PC-3 (cell line): ENCODE data around the gene PTRHD1. TPM values are rescaled to one million over a fixed set of nuclear protein-coding genes. Genes with fewer than 3 reads are reported as not detected.
A peak's percentile ranks its signal among the peaks of the same experiment; 100 is the strongest.

Experiments used
- ATAC-seq: fragments of 200-7000 bp; cut with Tn5 transposase; 2 replicates; pipeline ENCODE4 v1.9.1; 2020; ENCODE audit warnings: mild to moderate bottlenecking, moderate library complexity
- BruUV-seq: library from RNA; stranded (reverse); fragments of 400-500 nt; replicated peaks from 2 replicates; lab custom pipeline; 2021; lab: Mats Ljungman, UMichigan
- CTCF ChIA-PET: fragments of 300-600 bp; sonication (Branson Sonifier 250); formaldehyde crosslinking; loops from one replicate; lab custom pipeline; 2022; ENCODE audit warnings: antibody characterized with exemption; lab: Charles Lee
- POLR2A ChIA-PET: fragments of 300-600 bp; sonication (Branson Sonifier 250); formaldehyde crosslinking; loops from one replicate; lab custom pipeline; 2022; ENCODE audit warnings: antibody characterized with exemption; ENCODE audit not compliant: unreplicated experiment; lab: Charles Lee
- DNase-seq: peaks from one replicate; pipeline ENCODE4 v3.0.0-alpha.2; 2015
- H2AFZ ChIP-seq: fragments of 300-600 bp; sonication (generic); 2 replicates; pipeline ENCODE4 v1.6.0; 2016; ENCODE audit warnings: antibody characterized with exemption, low read length
- H3F3A ChIP-seq: fragments of 300-600 bp; sonication (generic); one replicate; pipeline ENCODE4 v1.6.0; 2017; ENCODE audit warnings: antibody characterized with exemption, low read length, control low read depth, mild to moderate bottlenecking; ENCODE audit not compliant: unreplicated experiment
- H3K27ac ChIP-seq: fragments of 300-600 bp; sonication (generic); 2 replicates; pipeline ENCODE4 v1.5.1; 2016; ENCODE audit warnings: mild to moderate bottlenecking, low read length
- H3K27me3 ChIP-seq: fragments of 300-600 bp; sonication (generic); 2 replicates; pipeline ENCODE4 v1.6.1; 2016; ENCODE audit warnings: low read length, mixed read lengths
- H3K36me3 ChIP-seq: fragments of 300-600 bp; sonication (generic); 2 replicates; pipeline ENCODE4 v1.6.1; 2016; ENCODE audit warnings: low read depth, mixed run types, low read length, mixed read lengths
- H3K4me1 ChIP-seq: fragments of 300-600 bp; sonication (generic); 2 replicates; pipeline ENCODE4 v1.5.1; 2016; ENCODE audit warnings: low read length; ENCODE audit not compliant: insufficient read depth
- H3K4me2 ChIP-seq: fragments of 300-600 bp; sonication (generic); 2 replicates; pipeline ENCODE4 v1.6.0; 2016; ENCODE audit warnings: low read length
- H3K4me3 ChIP-seq: fragments of 300-600 bp; sonication (generic); 2 replicates; pipeline ENCODE4 v1.5.1; 2016; ENCODE audit warnings: mild to moderate bottlenecking, low read length, mixed read lengths
- H3K79me2 ChIP-seq: fragments of 300-600 bp; sonication (generic); 2 replicates; pipeline ENCODE4 v1.6.1; 2017; ENCODE audit warnings: low read length, mixed read lengths
- H3K9ac ChIP-seq: fragments of 300-600 bp; sonication (generic); 2 replicates; pipeline ENCODE4 v1.6.0; 2016; ENCODE audit warnings: mild to moderate bottlenecking, low read length
- H3K9me2 ChIP-seq: fragments of 300-600 bp; sonication (generic); replicated peaks from 2 replicates; pipeline ENCODE4 v1.6.1; 2016; ENCODE audit warnings: mixed run types, low read length, mixed read lengths
- H3K9me3 ChIP-seq: fragments of 300-600 bp; sonication (generic); 2 replicates; pipeline ENCODE4 v1.6.1; 2016; ENCODE audit warnings: low read length, mixed read lengths
- H4K20me1 ChIP-seq: fragments of 300-600 bp; sonication (generic); 2 replicates; pipeline ENCODE4 v1.6.1; 2016; ENCODE audit warnings: low read length, mixed read lengths
- CTCF ChIP-seq: fragments of 300-600 bp; sonication (generic); conservative IDR thresholded peaks from 2 replicates; pipeline ENCODE4 v1.5.1; 2017; ENCODE audit warnings: antibody characterized with exemption, low read depth, mild to moderate bottlenecking, low read length
- EZH2 ChIP-seq: fragments of 300-600 bp; sonication (generic); IDR thresholded peaks from one replicate; pipeline ENCODE4 v1.6.1; 2017; ENCODE audit warnings: antibody characterized with exemption, mild to moderate bottlenecking, low read length; ENCODE audit not compliant: unreplicated experiment
- EZH2phosphoT487 ChIP-seq: fragments of 300-600 bp; sonication (generic); IDR thresholded peaks from 2 replicates; pipeline ENCODE4 v1.6.1; 2018; ENCODE audit warnings: mild to moderate bottlenecking, antibody characterized with exemption, low read length, borderline replicate concordance
- intact Hi-C: fragments of 100-400 bp; cut with micrococcal nuclease; formaldehyde crosslinking; loops from 2 replicates; pipeline ENCODE4 v1.9.0; 2023
- total RNA-seq: library from RNA; depleted of rRNA; stranded (reverse); fragments of >200 nt; gene quantifications from 2 replicates; pipeline ENCODE4 v1.2.3, GENCODE V29; 2014

Gene PTRHD1
- total RNA-seq, 1 experiment from 2014 or later = 68.6 TPM

GRCh38 chr2:24827321-24828237 is 34.4 kb upstream of the PTRHD1 start:
- Histone ChIP-seq H3K4me3 (no peak overlapping the region), H3K36me3 (peaks cover 11% of the 10 kb centered on the region), H3K9me2 (no peaks in the 10 kb centered on the region), H2AFZ (no peak overlapping the region), H3F3A (no peaks in the 10 kb centered on the region), H3K9ac (peak overlapping the region; percentile 3; the same call in 1 of the 2 replicates), H3K79me2 (no peaks in the 10 kb centered on the region), H3K9me3 (no peaks in the 10 kb centered on the region), H3K27me3 (no peaks in the 10 kb centered on the region), H3K27ac (peak overlapping the region; percentile 88), H3K4me2 (0 out of 2 replicates have a peak overlapping the region, but pooled peaks have one; percentile 7), H4K20me1 (no peaks in the 10 kb centered on the region), H3K4me1 (peaks cover 22% of the 10 kb centered on the region)
- ATAC-seq (peak; percentile 88), DNase-seq (peak; percentile 89)
- ChIA-PET POLR2A (interaction anchor here (0.5 kb wide), 1 partner anchor 304 kb away, joined by 5 read pairs; no protein-coding TSS in a partner anchor), CTCF (interaction anchor here (1.0 to 3.1 kb wide), 5 partner anchors 35 to 418 kb away, joined by 3 to 23 read pairs (median 5); partner anchors contain the start of genes CENPO and PTRHD1)
- no TSS peak for BruUV-seq
- intact Hi-C loops = loop anchor here (1.0 to 2.0 kb wide), 3 partner anchors 35 to 417 kb away; partner anchors contain the start of gene NCOA1
- TF ChIP-seq EZH2phosphoT487 (no peak), EZH2 (no peak), CTCF (peak; percentile 95)

- ATAC-seq (peak; percentile 13), DNase-seq (no peak)
- intact Hi-C loops = loop anchor here (1.0 to 2.0 kb wide), 3 partner anchors 34 to 416 kb away; partner anchors contain the start of gene NCOA1
- no TSS peak for BruUV-seq
- H4K20me1 ChIP-seq = no peaks in the 10 kb centered on the region
- no peaks in the 10 kb centered on the region for H3F3A ChIP-seq
- no peaks in the 10 kb centered on the region for H3K9me2 ChIP-seq
- no peak overlapping the region for H3K4me3 ChIP-seq
- TF ChIP-seq CTCF (no peak), EZH2phosphoT487 (no peak), EZH2 (no peak)
- H3K4me2 ChIP-seq = peak overlapping the region; percentile 67
- peaks cover 17% of the 10 kb centered on the region for H3K36me3 ChIP-seq
- H3K27me3 ChIP-seq = no peaks in the 10 kb centered on the region
- H3K9me3 ChIP-seq = no peaks in the 10 kb centered on the region
- ChIA-PET CTCF (interaction anchor here (1.3 to 3.1 kb wide), 3 partner anchors 35 to 303 kb away, joined by 3 to 23 read pairs (median 5); partner anchors contain the start of genes CENPO and PTRHD1), POLR2A (interaction anchor here (0.6 kb wide), 1 partner anchor 33 kb away, joined by 4 read pairs; the partner anchor contains the start of gene CENPO)
- no peaks in the 10 kb centered on the region for H3K79me2 ChIP-seq
- peaks cover 22% of the 10 kb centered on the region for H3K4me1 ChIP-seq
- peak overlapping the region; percentile 88 for H3K27ac ChIP-seq
- H2AFZ ChIP-seq = no peak overlapping the region
- H3K9ac ChIP-seq = peak overlapping the region; percentile 3; the same call in 1 of the 2 replicates
Measured at GRCh38 chr2:24826773-24827145, 33.6 kb upstream of the PTRHD1 start.
